OCI-LY7 (cell line): ENCODE results near the gene ZNF512. TPM values are rescaled to one million over a fixed set of nuclear protein-coding genes. Genes with fewer than 3 reads are reported as not detected.

Source experiments
- BruUV-seq: library from RNA; stranded (reverse); fragments of 400-500 nt; replicated peaks from 2 replicates; lab custom pipeline; 2021; lab: Mats Ljungman, UMichigan
- CTCF ChIA-PET: fragments of 300-600 bp; sonication (Branson Sonifier 250); formaldehyde crosslinking; loops from one replicate; lab custom pipeline; 2022; ENCODE audit warnings: antibody characterized with exemption; ENCODE audit not compliant: unreplicated experiment; lab: Charles Lee
- POLR2A ChIA-PET: fragments of 300-600 bp; sonication (Branson Sonifier 250); formaldehyde crosslinking; loops from one replicate; lab custom pipeline; 2022; ENCODE audit warnings: antibody characterized with exemption; lab: Charles Lee
- DNase-seq: peaks from one replicate; pipeline ENCODE4 v3.0.0-alpha.2; 2015; ENCODE audit warnings: low spot score
- H2AFZ ChIP-seq: fragments of 200-600 bp; sonication (generic), shearing (Covaris generic); 2 replicates; pipeline ENCODE4 v1.6.1; 2014; ENCODE audit warnings: mild to moderate bottlenecking, antibody characterized with exemption, low read length, moderate library complexity
- H3K27ac ChIP-seq: fragments of 200-600 bp; sonication (generic); 2 replicates; pipeline ENCODE4 v1.5.1; 2014; ENCODE audit warnings: mixed run types, low read depth, mild to moderate bottlenecking, moderate library complexity, low read length, inconsistent platforms; ENCODE audit not compliant: poor library complexity, severe bottlenecking
- H3K36me3 ChIP-seq: fragments of 200-600 bp; sonication (generic); 2 replicates; pipeline ENCODE4 v1.6.1; 2014; ENCODE audit warnings: mild to moderate bottlenecking, antibody characterized with exemption, low read length, moderate library complexity, mixed read lengths; ENCODE audit not compliant: insufficient read depth
- H3K4me1 ChIP-seq: fragments of 200-600 bp; sonication (generic); 2 replicates; pipeline ENCODE4 v1.5.1; 2014; ENCODE audit warnings: mild to moderate bottlenecking, low read length; ENCODE audit not compliant: insufficient read depth, poor library complexity, severe bottlenecking
- H3K4me2 ChIP-seq: fragments of 200-600 bp; sonication (generic); 2 replicates; pipeline ENCODE4 v1.6.1; 2014; ENCODE audit warnings: mild to moderate bottlenecking, low read length
- H3K4me3 ChIP-seq: fragments of 200-600 bp; sonication (generic); 2 replicates; pipeline ENCODE4 v1.5.1; 2014; ENCODE audit warnings: mild to moderate bottlenecking, low read depth, low read length; ENCODE audit not compliant: poor library complexity, severe bottlenecking
- H3K79me2 ChIP-seq: fragments of 200-600 bp; sonication (generic); 2 replicates; pipeline ENCODE4 v1.6.1; 2016; ENCODE audit warnings: low read depth, mild to moderate bottlenecking, low read length, moderate library complexity, mixed read lengths; ENCODE audit not compliant: insufficient read depth
- H3K9me2 ChIP-seq: fragments of 200-600 bp; sonication (generic); 2 replicates; pipeline ENCODE4 v1.6.1; 2016; ENCODE audit warnings: mild to moderate bottlenecking, low read length, mixed read lengths; ENCODE audit not compliant: insufficient read depth
- H3K9me3 ChIP-seq: fragments of 200-600 bp; sonication (generic); 2 replicates; pipeline ENCODE4 v1.6.1; 2014; ENCODE audit warnings: mild to moderate bottlenecking, mixed run types, low read length, mixed read lengths
- H4K20me1 ChIP-seq: fragments of 200-600 bp; sonication (generic); 2 replicates; pipeline ENCODE4 v1.6.1; 2014; ENCODE audit warnings: mild to moderate bottlenecking, antibody characterized with exemption, low read length, moderate library complexity, mixed read lengths; ENCODE audit not compliant: insufficient read depth
- CTCF ChIP-seq: fragments of 200-600 bp; sonication (generic); conservative IDR thresholded peaks from 2 replicates; pipeline ENCODE4 v1.5.1; 2014; ENCODE audit warnings: mild to moderate bottlenecking, antibody characterized with exemption, low read length, moderate library complexity, mixed read lengths
- EZH2phosphoT487 ChIP-seq: fragments of 200-600 bp; sonication (generic); IDR thresholded peaks from 2 replicates; pipeline ENCODE4 v1.6.1; 2018; ENCODE audit warnings: low read depth, borderline replicate concordance, mild to moderate bottlenecking, mixed run types, antibody characterized with exemption, low read length, moderate library complexity, mixed read lengths
- intact Hi-C: fragments of 100-400 bp; cut with micrococcal nuclease; formaldehyde crosslinking; loops from one replicate; pipeline ENCODE4 v1.10.0; 2022; ENCODE audit not compliant: unreplicated experiment
- total RNA-seq, 2 experiments: library from RNA; depleted of rRNA in 1 of 2; stranded (reverse); fragments of >200 nt in 1 of 2; shearing (Covaris generic) in 1 of 2; gene quantifications; 2 replicates each; pipeline ENCODE4 v1.2.3, GENCODE V29; 2014 to 2022

The ZNF512 gene
- total RNA-seq, 2 experiments from 2014 or later, result 40.7 to 57.8 TPM

- Histone ChIP-seq H3K36me3 (peaks cover 84% of the 10 kb centered on the region), H4K20me1 (no peaks in the 10 kb centered on the region), H3K4me3 (no peak overlapping the region), H3K27ac (no peak overlapping the region), H3K4me2 (no peak overlapping the region), H2AFZ (no peak overlapping the region), H3K79me2 (no peaks in the 10 kb centered on the region), H3K9me3 (no peaks in the 10 kb centered on the region), H3K4me1 (no peaks in the 10 kb centered on the region), H3K9me2 (no peaks in the 10 kb centered on the region)
- intact Hi-C loops, result no loop called here
- ChIA-PET CTCF (no interaction called here), POLR2A (interaction anchor here (0.6 to 1.4 kb wide), 3 partner anchors 12 to 1054 kb away, joined by 3 to 4 read pairs (median 3); no protein-coding TSS in a partner anchor)
- no peak for TF ChIP-seq CTCF
- TF ChIP-seq EZH2phosphoT487, result no peak
- DNase-seq, result no peak
- no TSS peak for BruUV-seq
Measured at GRCh38 chr2:27647289-27647688, 64.4 kb downstream of the ZNF512 start.

GRCh38 chr2:27647737-27648136 lies 64.9 kb downstream of the ZNF512 start:
- H3K9me3 ChIP-seq, result no peaks in the 10 kb centered on the region
- intact Hi-C loops, result no loop called here
- no peaks in the 10 kb centered on the region for H4K20me1 ChIP-seq
- no peak for DNase-seq
- no peak overlapping the region for H3K27ac ChIP-seq
- ChIA-PET CTCF (no interaction called here), POLR2A (interaction anchor here (0.7 to 1.5 kb wide), 2 partner anchors 9 to 24 kb away, joined by 4 read pairs; no protein-coding TSS in a partner anchor)
- no peak overlapping the region for H3K4me2 ChIP-seq
- H3K36me3 ChIP-seq, result peaks cover 86% of the 10 kb centered on the region
- no peak overlapping the region for H2AFZ ChIP-seq
- no peaks in the 10 kb centered on the region for H3K4me1 ChIP-seq
- no peaks in the 10 kb centered on the region for H3K79me2 ChIP-seq
- TF ChIP-seq EZH2phosphoT487, result no peak
- TF ChIP-seq CTCF, result no peak
- no peak overlapping the region for H3K4me3 ChIP-seq
- BruUV-seq, result no TSS peak
- no peaks in the 10 kb centered on the region for H3K9me2 ChIP-seq

- peaks cover 97% of the 10 kb centered on the region for H3K36me3 ChIP-seq
- ChIA-PET CTCF (no interaction called here), POLR2A (interaction anchor here (0.6 to 1.3 kb wide), 2 partner anchors 10 to 419 kb away, joined by 3 to 4 read pairs; no protein-coding TSS in a partner anchor)
- no peaks in the 10 kb centered on the region for H3K9me2 ChIP-seq
- no peak overlapping the region for H3K27ac ChIP-seq
- no peak for DNase-seq
- H3K4me3 ChIP-seq, result no peak overlapping the region
- intact Hi-C loops, result no loop called here
- H3K4me1 ChIP-seq, result peaks cover 7% of the 10 kb centered on the region
- no peaks in the 10 kb centered on the region for H3K9me3 ChIP-seq
- H3K79me2 ChIP-seq, result no peaks in the 10 kb centered on the region
- TSS peak; percentile 8 for BruUV-seq
- no peaks in the 10 kb centered on the region for H4K20me1 ChIP-seq
- H3K4me2 ChIP-seq, result no peak overlapping the region
- no peak overlapping the region for H2AFZ ChIP-seq
- TF ChIP-seq CTCF (no peak), EZH2phosphoT487 (no peak)
Measured at GRCh38 chr2:27651056-27651455, 68.2 kb downstream of the ZNF512 start.
